GM12801 (cell line): ENCODE measurements around the gene HOXB3.

ENCODE experiments used
- TF ChIP-seq, protein P1 (sequence below): IDR thresholded peaks from one replicate; pipeline ENCODE4 v1.5.1; 2011; ENCODE audit warnings: control low read depth; ENCODE audit not compliant: insufficient read length; ENCODE audit errors: extremely low read depth

HOXB3 gene

DNA sequence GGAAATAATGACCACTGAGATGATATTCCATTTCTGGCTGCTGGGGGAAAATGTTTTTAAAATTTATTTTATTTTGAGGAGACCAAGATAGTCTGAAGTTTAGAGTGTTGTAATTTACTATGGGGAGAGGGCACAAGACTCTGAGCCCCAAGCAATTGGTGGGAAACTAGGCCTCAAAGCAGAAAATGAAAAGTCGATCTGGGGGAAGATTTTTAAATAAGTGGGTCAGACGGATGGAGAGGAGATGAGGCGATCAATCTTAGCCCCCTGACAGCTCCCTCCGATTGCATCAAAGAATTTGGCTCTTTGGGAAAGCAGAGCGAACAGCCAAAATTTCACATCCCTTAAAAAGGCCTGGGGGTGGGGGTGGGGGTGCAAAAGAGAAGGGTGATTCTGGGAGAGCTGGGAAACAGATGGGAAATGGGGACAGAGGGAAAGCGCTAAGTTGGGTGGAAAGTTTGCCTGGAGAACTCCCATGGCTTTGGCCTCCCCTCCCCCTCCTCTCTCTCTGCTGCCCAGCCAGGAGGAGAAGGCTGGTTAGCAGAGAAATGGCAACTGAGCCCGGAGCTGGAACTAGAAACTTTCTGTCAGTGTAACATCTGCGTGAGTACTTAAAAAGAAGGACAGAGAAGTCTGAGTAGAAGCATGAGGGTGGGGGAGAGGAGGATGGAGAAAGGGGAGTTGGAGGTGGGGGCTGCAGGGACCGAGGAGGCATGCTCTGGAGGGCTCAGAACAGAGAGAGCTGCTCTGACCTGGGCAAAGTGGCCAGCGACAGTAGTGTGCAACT, 43.7 kb downstream of the HOXB3 start:
- TF ChIP-seq, protein P1, sequence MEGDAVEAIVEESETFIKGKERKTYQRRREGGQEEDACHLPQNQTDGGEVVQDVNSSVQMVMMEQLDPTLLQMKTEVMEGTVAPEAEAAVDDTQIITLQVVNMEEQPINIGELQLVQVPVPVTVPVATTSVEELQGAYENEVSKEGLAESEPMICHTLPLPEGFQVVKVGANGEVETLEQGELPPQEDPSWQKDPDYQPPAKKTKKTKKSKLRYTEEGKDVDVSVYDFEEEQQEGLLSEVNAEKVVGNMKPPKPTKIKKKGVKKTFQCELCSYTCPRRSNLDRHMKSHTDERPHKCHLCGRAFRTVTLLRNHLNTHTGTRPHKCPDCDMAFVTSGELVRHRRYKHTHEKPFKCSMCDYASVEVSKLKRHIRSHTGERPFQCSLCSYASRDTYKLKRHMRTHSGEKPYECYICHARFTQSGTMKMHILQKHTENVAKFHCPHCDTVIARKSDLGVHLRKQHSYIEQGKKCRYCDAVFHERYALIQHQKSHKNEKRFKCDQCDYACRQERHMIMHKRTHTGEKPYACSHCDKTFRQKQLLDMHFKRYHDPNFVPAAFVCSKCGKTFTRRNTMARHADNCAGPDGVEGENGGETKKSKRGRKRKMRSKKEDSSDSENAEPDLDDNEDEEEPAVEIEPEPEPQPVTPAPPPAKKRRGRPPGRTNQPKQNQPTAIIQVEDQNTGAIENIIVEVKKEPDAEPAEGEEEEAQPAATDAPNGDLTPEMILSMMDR = no peak

DNA sequence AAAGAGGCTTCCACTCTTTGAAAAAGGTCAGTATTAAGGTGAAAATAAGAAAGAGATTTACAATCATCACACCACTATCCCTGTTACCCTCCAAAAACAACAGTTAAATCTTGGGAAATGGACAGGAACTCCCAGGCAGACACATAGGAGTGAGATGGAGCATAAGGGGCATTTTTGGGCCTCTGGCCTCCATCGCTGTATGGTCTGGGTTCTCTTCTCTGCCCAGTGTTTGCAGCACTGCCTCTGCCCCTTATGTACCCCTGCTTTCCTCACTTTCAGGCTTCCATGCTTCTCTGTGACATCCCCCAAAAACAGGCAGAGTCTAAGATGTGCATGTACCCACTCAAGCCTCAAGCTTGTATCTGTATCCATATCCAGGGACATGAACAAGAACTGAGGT, 44.5 kb downstream of the HOXB3 start:
- TF ChIP-seq, protein P1 = no peak

DNA sequence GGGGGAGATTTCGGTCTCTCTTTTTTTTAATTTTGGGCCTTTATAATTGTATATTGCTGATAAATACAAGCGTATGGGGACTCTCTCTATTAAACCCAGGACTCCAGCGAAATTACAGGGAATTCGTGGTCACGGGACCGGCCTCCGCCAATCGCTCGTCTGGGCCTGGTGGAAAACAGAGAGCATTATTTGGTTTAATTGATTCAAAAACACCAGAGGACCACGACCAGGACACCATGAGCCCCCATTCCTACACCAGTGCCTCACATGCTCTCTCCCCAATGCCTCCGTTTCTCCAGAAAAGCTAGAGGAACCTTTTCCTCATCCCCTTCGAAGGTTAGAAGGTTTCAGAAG, 45.0 kb downstream of the HOXB3 start, which contains the start of gene HOXB2:
TSS of gene HOXB2 (minus strand) at position 88 of the 354 bp plus-strand sequence. CDS start 198 bp downstream, outside the sequence.
- TF ChIP-seq, protein P1 = no peak

DNA sequence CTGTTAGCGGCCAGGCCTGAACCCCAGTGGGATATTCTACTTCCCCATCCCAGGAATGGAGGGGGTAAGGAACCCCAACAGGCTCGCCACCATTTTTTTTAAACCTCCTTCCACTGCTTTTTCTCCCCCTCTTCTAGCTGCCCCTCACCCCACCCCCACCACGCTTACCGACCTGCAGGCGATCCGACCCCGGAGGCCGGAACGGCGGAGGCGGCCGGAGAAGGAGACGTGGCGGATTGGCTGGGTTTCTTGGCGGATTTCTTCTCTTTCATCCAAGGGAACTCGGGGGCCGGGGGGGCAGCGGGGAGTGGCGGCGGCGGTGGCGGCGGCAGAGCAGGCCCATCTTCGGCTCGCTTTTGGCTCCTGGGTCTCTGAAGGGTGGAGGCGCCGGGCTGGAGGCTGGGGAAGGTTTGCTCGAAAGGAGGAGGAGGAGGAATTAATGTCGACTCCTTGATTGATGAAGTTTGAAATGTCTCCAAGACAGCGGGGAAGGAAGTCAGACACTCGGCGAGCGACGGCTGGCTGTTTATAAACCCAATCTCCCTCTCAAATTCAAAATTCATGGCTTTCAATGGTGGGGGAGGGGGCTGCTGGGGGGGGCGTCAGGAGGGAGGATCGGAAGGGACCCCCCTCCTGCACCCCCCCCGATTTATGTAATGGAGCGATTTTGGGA, 45.6 kb downstream of the HOXB3 start:
- TF ChIP-seq, protein P1 = no peak

DNA sequence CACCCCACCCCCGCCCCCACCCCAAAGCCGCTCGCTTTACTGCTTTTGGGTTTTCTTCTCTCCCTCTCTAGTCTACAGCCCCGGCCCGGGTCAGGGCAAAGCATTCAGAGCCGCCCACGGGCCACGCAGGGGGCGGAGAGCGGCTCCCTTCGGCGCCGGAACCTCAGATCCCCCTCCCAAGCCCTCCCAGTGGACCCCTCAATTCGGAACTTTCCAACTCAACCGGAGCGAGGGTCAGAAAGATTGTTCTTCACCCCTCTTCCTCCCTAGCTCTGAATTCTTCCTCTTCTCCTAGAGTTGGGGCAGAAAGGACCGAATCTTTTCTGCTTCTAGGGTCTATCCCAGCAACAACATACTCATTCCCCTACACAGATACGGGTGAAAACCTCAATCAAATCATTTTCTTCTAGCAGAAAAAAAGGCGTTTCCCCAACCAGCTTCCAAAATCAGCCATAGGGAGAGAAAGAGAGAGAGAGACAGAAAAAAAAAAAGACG, 46.1 kb downstream of the HOXB3 start:
- TF ChIP-seq, protein P1 = no peak

DNA sequence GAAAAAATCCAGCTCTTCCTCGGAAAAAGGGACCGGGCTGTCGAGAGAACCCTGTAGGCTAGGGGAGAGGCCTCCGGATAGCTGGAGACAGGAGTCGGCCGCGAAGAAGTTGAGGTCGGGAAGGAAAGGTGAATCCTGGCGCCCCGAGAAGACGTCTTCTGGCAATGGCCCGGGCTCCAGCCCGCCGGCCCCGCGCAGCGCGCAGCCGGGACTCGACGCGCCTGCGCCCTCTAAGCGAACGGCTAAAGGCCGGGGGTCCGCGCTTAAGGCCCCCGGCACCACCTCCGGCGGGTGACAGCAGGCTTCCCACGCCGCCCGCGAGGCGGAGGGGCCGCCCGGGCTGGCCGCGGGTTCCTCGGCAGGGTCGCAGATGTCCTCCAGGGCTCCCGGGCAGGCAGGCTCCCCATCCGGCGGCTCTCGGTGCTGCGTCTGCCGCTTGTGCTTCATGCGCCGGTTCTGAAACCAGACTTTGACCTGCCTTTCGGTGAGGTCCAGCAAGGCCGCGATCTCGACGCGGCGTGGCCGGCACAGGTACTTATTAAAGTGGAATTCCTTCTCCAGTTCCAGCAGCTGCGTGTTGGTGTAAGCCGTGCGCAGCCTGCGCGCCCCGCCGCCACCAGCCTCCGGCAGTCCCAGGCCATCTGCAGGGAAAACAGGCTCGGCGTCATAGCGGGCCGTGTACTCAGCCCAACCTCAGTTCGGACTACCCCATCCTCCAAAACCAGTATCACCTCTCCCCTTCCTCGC, 46.8 kb downstream of the HOXB3 start:
- TF ChIP-seq, protein P1 = no peak

DNA sequence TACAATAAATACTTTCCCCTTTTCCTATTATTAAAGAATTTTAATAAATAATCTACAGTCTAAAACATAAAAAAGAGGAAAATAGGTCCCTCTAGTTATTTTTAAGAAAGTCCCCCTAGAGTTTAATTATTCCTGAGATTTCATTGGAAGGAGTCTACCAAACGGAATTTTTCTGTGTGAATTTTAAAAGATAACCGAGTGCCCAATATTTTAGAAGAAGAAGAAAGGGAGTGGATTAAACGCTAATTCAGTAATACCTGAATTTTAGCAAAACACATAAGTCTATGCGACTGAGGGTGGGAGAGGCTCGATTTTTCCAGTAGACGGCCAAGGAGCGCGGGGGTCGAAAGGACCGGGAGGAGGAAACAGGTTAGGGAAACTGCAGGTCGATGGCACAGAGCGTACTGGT, 47.3 kb downstream of the HOXB3 start:
- TF ChIP-seq, protein P1 = no peak
